ENCODE measurements around the gene EIF3J.

GRCh38 chr15:44595246-44595645 is 58.3 kb downstream of the EIF3J start:
- no peak for TF ChIP-seq CTCF (conservative IDR thresholded peaks at IDR 0.05; ENCODE audit: low read length)
- TF ChIP-seq EZH2phosphoT487 (IDR thresholded peaks at IDR 0.05; ENCODE audit: borderline replicate concordance), result no peak

All from Loucy (cell line).